Activated naive CD8-positive, alpha-beta T cell (primary cell): Measurements from ENCODE around the gene HS6ST3.
"Not testable (repeated sequence)": the region's sequence is repeated elsewhere in the genome, so short reads cannot be mapped to it uniquely, and the experiment has no call there.

Experiments used
- H3K27ac Mint-ChIP-seq: one replicate; pipeline ENCODE4 v1.8.0; 2021; ENCODE audit warnings: mixed read lengths
- H3K27me3 Mint-ChIP-seq: one replicate; pipeline ENCODE4 v1.8.0; 2021; ENCODE audit warnings: mixed read lengths
- H3K36me3 Mint-ChIP-seq: one replicate; pipeline ENCODE4 v1.8.0; 2021; ENCODE audit warnings: mixed read lengths
- H3K4me1 Mint-ChIP-seq: one replicate; pipeline ENCODE4 v1.8.0; 2021; ENCODE audit warnings: low read depth, mixed read lengths
- H3K4me3 Mint-ChIP-seq: one replicate; pipeline ENCODE4 v1.8.0; 2021; ENCODE audit warnings: mild to moderate bottlenecking, mixed read lengths
- H3K9me3 Mint-ChIP-seq: one replicate; pipeline ENCODE4 v1.8.0; 2021; ENCODE audit warnings: low read depth, mixed read lengths

The HS6ST3 gene

GRCh38 chr13:96769874-96770273 is 680.0 kb downstream of the HS6ST3 start:
- H3K27me3 Mint-ChIP-seq = no peaks in the 10 kb centered on the region
- no peaks in the 10 kb centered on the region for H3K4me1 Mint-ChIP-seq
- no peaks in the 10 kb centered on the region for H3K36me3 Mint-ChIP-seq
- H3K4me3 Mint-ChIP-seq = no peak overlapping the region
- no peaks in the 10 kb centered on the region for H3K9me3 Mint-ChIP-seq
- no peak overlapping the region for H3K27ac Mint-ChIP-seq

GRCh38 chr13:96771486-96772367 is 681.8 kb downstream of the HS6ST3 start:
- H3K27ac Mint-ChIP-seq = no peak overlapping the region
- H3K4me1 Mint-ChIP-seq = no peaks in the 10 kb centered on the region
- H3K27me3 Mint-ChIP-seq = no peaks in the 10 kb centered on the region
- no peaks in the 10 kb centered on the region for H3K36me3 Mint-ChIP-seq
- H3K4me3 Mint-ChIP-seq = no peak overlapping the region
- no peaks in the 10 kb centered on the region for H3K9me3 Mint-ChIP-seq

- no peaks in the 10 kb centered on the region for H3K4me1 Mint-ChIP-seq
- no peaks in the 10 kb centered on the region for H3K9me3 Mint-ChIP-seq
- no peaks in the 10 kb centered on the region for H3K36me3 Mint-ChIP-seq
- no peaks in the 10 kb centered on the region for H3K27me3 Mint-ChIP-seq
- H3K27ac Mint-ChIP-seq = no peak overlapping the region
- no peak overlapping the region for H3K4me3 Mint-ChIP-seq
Measured at GRCh38 chr13:96772426-96772825, 682.5 kb downstream of the HS6ST3 start.

DNA sequence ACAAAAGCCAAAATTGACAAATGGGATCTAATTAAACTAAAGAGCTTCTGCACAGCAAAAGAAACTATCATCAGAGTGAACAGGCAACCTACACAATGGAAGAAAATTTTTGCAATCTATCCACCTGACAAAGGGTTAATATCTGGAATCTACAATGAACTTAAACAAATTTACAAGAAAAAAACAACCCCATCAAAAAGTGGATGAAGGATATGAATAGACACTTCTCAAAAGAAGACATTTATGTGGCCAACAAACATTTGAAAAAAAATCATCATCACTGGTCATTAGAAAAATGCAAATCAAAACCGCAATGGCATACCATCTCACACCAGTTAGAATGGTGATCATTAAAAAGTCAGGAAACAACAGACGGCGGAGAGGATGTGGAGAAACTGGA is 688.4 kb downstream of the HS6ST3 start:
- H3K36me3 Mint-ChIP-seq, H3K4me3 Mint-ChIP-seq, H3K4me1 Mint-ChIP-seq, H3K9me3 Mint-ChIP-seq, H3K27ac Mint-ChIP-seq, H3K27me3 Mint-ChIP-seq: not testable (repeated sequence)

- no peaks in the 10 kb centered on the region for H3K9me3 Mint-ChIP-seq
- H3K36me3 Mint-ChIP-seq = no peaks in the 10 kb centered on the region
- H3K4me1 Mint-ChIP-seq = no peaks in the 10 kb centered on the region
- H3K27ac Mint-ChIP-seq = no peak overlapping the region
- no peaks in the 10 kb centered on the region for H3K27me3 Mint-ChIP-seq
- H3K4me3 Mint-ChIP-seq = no peak overlapping the region
Measured at GRCh38 chr13:96779691-96780090, 689.8 kb downstream of the HS6ST3 start.

GRCh38 chr13:96780105-96780504 is 690.2 kb downstream of the HS6ST3 start:
- Mint-ChIP-seq H3K27me3 (no peaks in the 10 kb centered on the region), H3K4me1 (no peaks in the 10 kb centered on the region), H3K9me3 (no peaks in the 10 kb centered on the region), H3K4me3 (no peak overlapping the region), H3K27ac (no peak overlapping the region), H3K36me3 (no peaks in the 10 kb centered on the region)

GRCh38 chr13:96781141-96781540 is 691.2 kb downstream of the HS6ST3 start:
- Mint-ChIP-seq H3K36me3 (no peaks in the 10 kb centered on the region), H3K9me3 (no peaks in the 10 kb centered on the region), H3K27ac (no peak overlapping the region), H3K27me3 (no peaks in the 10 kb centered on the region), H3K4me3 (no peak overlapping the region), H3K4me1 (no peaks in the 10 kb centered on the region)

DNA sequence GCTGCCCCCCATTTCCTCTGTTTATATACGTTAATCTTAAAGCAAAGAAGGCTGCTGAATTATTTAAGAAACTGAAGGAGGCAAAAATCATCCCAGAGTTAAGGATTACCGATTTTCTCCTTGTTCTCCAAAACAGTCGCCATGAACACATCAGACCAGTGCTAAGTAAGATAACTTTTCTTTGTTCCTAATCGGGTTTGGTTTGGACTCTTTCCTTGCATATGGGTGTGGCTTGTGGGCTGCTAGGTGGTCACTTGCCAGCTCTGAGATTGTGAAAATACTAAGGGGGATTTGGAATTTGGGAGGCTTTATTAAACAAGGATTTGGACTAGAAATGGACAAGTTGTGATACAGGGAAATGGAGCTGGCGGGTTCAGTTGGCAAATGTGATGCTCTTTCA is 692.3 kb downstream of the HS6ST3 start:
- Mint-ChIP-seq H3K36me3 (no peaks in the 10 kb centered on the region), H3K4me1 (no peaks in the 10 kb centered on the region), H3K4me3 (no peak overlapping the region), H3K27ac (no peak overlapping the region), H3K9me3 (peaks cover 4% of the 10 kb centered on the region), H3K27me3 (no peaks in the 10 kb centered on the region)

DNA sequence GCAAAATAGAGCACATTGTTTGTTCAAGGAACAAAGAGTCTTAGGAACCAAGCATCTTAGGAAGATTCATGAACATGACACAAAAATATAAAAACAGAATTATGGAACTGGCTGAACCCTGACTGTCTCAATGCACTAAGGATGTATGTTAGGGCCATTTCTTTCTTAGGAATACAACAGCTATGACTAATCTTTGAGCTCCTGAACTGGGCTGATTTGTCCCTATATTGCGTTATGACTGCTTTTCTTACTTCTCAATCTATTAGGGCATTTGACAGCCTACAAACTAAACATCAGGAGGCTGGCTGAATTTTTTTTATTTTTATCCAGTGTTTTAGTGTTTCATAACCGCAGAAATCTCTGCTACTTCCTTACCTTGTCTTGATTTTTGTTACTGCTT is 693.1 kb downstream of the HS6ST3 start:
- no peaks in the 10 kb centered on the region for H3K27me3 Mint-ChIP-seq
- H3K4me3 Mint-ChIP-seq = no peak overlapping the region
- no peak overlapping the region for H3K27ac Mint-ChIP-seq
- peaks cover 4% of the 10 kb centered on the region for H3K9me3 Mint-ChIP-seq
- no peaks in the 10 kb centered on the region for H3K4me1 Mint-ChIP-seq
- no peaks in the 10 kb centered on the region for H3K36me3 Mint-ChIP-seq

GRCh38 chr13:96783511-96783910 is 693.6 kb downstream of the HS6ST3 start:
- no peak overlapping the region for H3K4me3 Mint-ChIP-seq
- no peaks in the 10 kb centered on the region for H3K4me1 Mint-ChIP-seq
- no peaks in the 10 kb centered on the region for H3K27me3 Mint-ChIP-seq
- H3K27ac Mint-ChIP-seq = no peak overlapping the region
- no peaks in the 10 kb centered on the region for H3K36me3 Mint-ChIP-seq
- H3K9me3 Mint-ChIP-seq = peaks cover 4% of the 10 kb centered on the region

DNA sequence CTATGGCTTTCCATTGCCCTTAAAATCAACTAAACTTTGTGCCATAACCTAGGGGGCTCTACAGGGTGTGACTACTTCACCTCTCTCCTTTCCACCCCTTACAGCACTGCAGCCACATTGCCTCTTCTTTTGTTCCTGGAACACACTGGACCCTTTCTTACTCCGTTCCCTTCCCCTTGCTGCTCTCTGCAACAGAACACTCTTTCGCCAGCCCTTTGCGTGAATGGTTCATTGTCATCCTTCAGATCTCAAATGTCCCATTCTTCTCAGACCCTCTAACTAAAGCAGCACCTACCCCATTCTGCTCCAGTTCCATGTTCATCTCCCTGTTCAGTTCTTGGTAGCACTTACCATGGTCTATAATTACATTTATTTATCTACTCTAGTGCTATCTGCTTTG is 696.1 kb downstream of the HS6ST3 start:
- H3K27ac Mint-ChIP-seq = no peak overlapping the region
- no peaks in the 10 kb centered on the region for H3K27me3 Mint-ChIP-seq
- no peak overlapping the region for H3K4me3 Mint-ChIP-seq
- no peaks in the 10 kb centered on the region for H3K36me3 Mint-ChIP-seq
- H3K9me3 Mint-ChIP-seq = peaks cover 4% of the 10 kb centered on the region
- no peaks in the 10 kb centered on the region for H3K4me1 Mint-ChIP-seq

DNA sequence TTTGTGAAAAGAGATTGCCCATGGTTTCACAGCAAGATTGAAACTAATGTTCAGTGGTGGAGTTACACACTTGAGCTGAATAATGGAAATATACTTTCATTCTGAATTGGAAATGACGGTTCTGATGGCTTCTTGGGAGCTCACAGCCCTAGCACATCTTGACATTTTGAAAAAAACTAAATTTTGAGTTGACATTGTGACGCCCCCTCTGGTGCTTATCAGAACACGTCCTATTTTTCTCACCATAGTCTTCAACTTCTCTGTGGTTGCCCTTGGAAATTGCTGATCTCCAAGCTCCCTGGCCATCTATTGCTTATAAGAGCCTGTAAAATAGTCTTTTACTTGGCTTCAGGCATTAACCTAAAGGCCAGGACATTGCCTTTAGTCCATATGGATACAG is 702.3 kb downstream of the HS6ST3 start:
- H3K9me3 Mint-ChIP-seq = no peaks in the 10 kb centered on the region
- no peaks in the 10 kb centered on the region for H3K27me3 Mint-ChIP-seq
- H3K4me1 Mint-ChIP-seq = no peaks in the 10 kb centered on the region
- no peak overlapping the region for H3K27ac Mint-ChIP-seq
- no peaks in the 10 kb centered on the region for H3K36me3 Mint-ChIP-seq
- H3K4me3 Mint-ChIP-seq = no peak overlapping the region

DNA sequence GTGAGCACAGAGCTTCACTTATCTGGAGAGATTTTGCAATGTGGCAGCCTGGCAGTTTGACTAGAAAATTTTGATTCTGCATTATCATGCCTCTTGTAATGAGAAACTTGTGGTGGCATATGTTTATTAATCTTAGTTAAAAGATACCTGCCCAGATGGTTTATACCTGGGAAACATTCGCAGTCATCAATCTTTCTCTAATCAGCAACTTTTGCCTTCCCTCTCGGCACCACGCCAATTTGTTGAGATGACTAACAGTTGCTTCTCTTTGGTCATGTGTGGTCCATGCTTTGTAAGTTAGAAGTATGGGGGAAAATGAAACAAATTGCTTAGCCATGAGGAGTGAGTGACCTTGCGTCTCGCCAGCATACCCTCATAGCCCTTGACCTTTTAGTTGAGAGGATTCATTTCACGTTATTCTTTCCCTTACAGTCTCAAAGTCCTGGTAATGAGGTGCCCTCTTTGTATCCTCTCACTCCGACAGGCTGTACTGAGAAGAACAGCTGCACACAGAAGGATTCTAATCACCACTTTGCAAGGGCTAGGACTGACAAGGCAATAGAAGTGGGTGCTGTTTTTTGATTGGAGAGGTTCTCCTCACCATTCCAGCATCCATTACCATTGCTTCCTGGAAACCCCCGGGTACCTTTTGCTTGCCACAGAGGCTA is 703.0 kb downstream of the HS6ST3 start:
- Mint-ChIP-seq H3K36me3 (no peaks in the 10 kb centered on the region), H3K4me1 (no peaks in the 10 kb centered on the region), H3K27me3 (no peaks in the 10 kb centered on the region), H3K27ac (no peak overlapping the region), H3K4me3 (no peak overlapping the region), H3K9me3 (no peaks in the 10 kb centered on the region)

- H3K36me3 Mint-ChIP-seq = no peaks in the 10 kb centered on the region
- H3K9me3 Mint-ChIP-seq = no peaks in the 10 kb centered on the region
- no peak overlapping the region for H3K4me3 Mint-ChIP-seq
- H3K27me3 Mint-ChIP-seq = no peaks in the 10 kb centered on the region
- no peak overlapping the region for H3K27ac Mint-ChIP-seq
- H3K4me1 Mint-ChIP-seq = no peaks in the 10 kb centered on the region
Measured at GRCh38 chr13:96793404-96793755, 703.5 kb downstream of the HS6ST3 start.

- Mint-ChIP-seq H3K27me3 (no peaks in the 10 kb centered on the region), H3K27ac (no peak overlapping the region), H3K9me3 (no peaks in the 10 kb centered on the region), H3K36me3 (no peaks in the 10 kb centered on the region), H3K4me3 (no peak overlapping the region), H3K4me1 (no peaks in the 10 kb centered on the region)
Measured at GRCh38 chr13:96794669-96795068, 704.8 kb downstream of the HS6ST3 start.

DNA sequence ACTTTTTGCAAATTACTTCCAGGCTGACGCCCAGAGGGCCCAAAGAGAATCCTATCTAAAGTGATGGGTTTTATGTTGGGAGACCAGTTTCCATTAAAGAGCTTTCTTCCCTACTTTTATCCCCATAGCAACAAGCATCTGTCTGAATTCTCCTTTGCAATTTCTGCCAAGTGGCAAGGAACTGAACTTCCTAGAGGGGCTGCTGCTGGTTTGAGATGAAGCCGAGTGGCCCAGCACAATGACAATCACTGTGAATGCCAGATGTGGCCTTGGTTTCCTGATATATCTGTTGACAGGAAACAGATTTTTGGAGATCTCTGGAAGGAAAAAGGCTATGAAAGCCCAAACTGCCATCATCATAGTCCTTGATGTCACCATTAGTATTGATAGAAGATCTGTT is 705.8 kb downstream of the HS6ST3 start:
- Mint-ChIP-seq H3K27ac (no peak overlapping the region), H3K36me3 (no peaks in the 10 kb centered on the region), H3K4me1 (no peaks in the 10 kb centered on the region), H3K9me3 (no peaks in the 10 kb centered on the region), H3K4me3 (no peak overlapping the region), H3K27me3 (no peaks in the 10 kb centered on the region)
